GM23248 (cell line): ENCODE data around the gene URAD. TPM values are rescaled to one million over a fixed set of nuclear protein-coding genes. Genes with fewer than 3 reads are reported as not detected.
A peak's percentile ranks its signal among the peaks of the same experiment; 100 is the strongest.
"Not testable (repeated sequence)": the region's sequence is repeated elsewhere in the genome, so short reads cannot be mapped to it uniquely, and the experiment has no call there.

Experiments
- DNase-seq: peaks from one replicate; pipeline ENCODE4 v3.0.0-alpha.2; 2015
- H2AFZ ChIP-seq: fragments of 200-600 bp; sonication (generic); 2 replicates; pipeline ENCODE4 v1.6.1; 2016; ENCODE audit warnings: antibody characterized with exemption
- H3F3A ChIP-seq: fragments of 200-600 bp; sonication (generic); 2 replicates; pipeline ENCODE4 v1.6.1; 2016; ENCODE audit warnings: mild to moderate bottlenecking, antibody characterized with exemption, mixed run types; ENCODE audit not compliant: insufficient read depth
- H3K27ac ChIP-seq: fragments of 200-600 bp; sonication (generic); 2 replicates; pipeline ENCODE4 v1.5.1; 2016; ENCODE audit warnings: mild to moderate bottlenecking
- H3K27me3 ChIP-seq: fragments of 200-600 bp; sonication (generic); replicated peaks from 2 replicates; pipeline ENCODE4 v1.6.1; 2016; ENCODE audit warnings: mild to moderate bottlenecking; ENCODE audit not compliant: insufficient read depth
- H3K36me3 ChIP-seq: fragments of 200-600 bp; sonication (generic); 2 replicates; pipeline ENCODE4 v1.6.1; 2016; ENCODE audit warnings: low read depth, mild to moderate bottlenecking
- H3K4me1 ChIP-seq: fragments of 200-600 bp; sonication (generic); 2 replicates; pipeline ENCODE4 v1.6.1; 2016; ENCODE audit warnings: mild to moderate bottlenecking; ENCODE audit not compliant: insufficient read depth
- H3K4me2 ChIP-seq: fragments of 200-600 bp; sonication (generic); one replicate; pipeline ENCODE4 v1.6.1; 2016; ENCODE audit warnings: mild to moderate bottlenecking; ENCODE audit not compliant: unreplicated experiment
- H3K4me3 ChIP-seq: fragments of 200-600 bp; sonication (generic); 2 replicates; pipeline ENCODE4 v1.5.1; 2016; ENCODE audit warnings: mild to moderate bottlenecking
- H3K79me2 ChIP-seq: fragments of 200-600 bp; sonication (generic); 2 replicates; pipeline ENCODE4 v1.6.1; 2016; ENCODE audit warnings: mild to moderate bottlenecking; ENCODE audit not compliant: insufficient read depth
- H3K9ac ChIP-seq: fragments of 200-600 bp; sonication (generic); 2 replicates; pipeline ENCODE4 v1.6.1; 2016; ENCODE audit warnings: mild to moderate bottlenecking
- H3K9me2 ChIP-seq: fragments of 200-600 bp; sonication (generic); 2 replicates; pipeline ENCODE4 v1.6.1; 2016; ENCODE audit warnings: mixed run types, mild to moderate bottlenecking, moderate library complexity; ENCODE audit not compliant: insufficient read depth
- H3K9me3 ChIP-seq: fragments of 200-600 bp; sonication (generic); one replicate; pipeline ENCODE4 v1.6.1; 2017; ENCODE audit warnings: low read depth
- H4K20me1 ChIP-seq: fragments of 200-600 bp; sonication (generic); 2 replicates; pipeline ENCODE4 v1.6.0; 2016; ENCODE audit not compliant: insufficient read depth
- EZH2 ChIP-seq: fragments of 200-600 bp; sonication (generic); IDR thresholded peaks from 2 replicates; pipeline ENCODE4 v1.6.1; 2018; ENCODE audit warnings: antibody characterized with exemption, mild to moderate bottlenecking; ENCODE audit not compliant: insufficient read depth, poor library complexity, severe bottlenecking
- EZH2phosphoT487 ChIP-seq: fragments of 200-600 bp; sonication (generic); IDR thresholded peaks from 2 replicates; pipeline ENCODE4 v1.6.1; 2018; ENCODE audit warnings: antibody characterized with exemption, moderate library complexity, mild to moderate bottlenecking, low read depth; ENCODE audit not compliant: insufficient read depth
- WGBS, 2 experiments: methylation state at CpG; one replicate each; pipeline ENCODE4 v1.1.6; 2015 to 2017; ENCODE audit warnings: low lambda C conversion rate in 2 of 2, low coverage in 1 of 2; ENCODE audit errors: missing lambda C conversion rate in 2 of 2; 5-methylcytosine and 5-hydroxymethylcytosine counted together
- in situ Hi-C: fragments of 300-500 bp; cut with MboI; formaldehyde crosslinking; loops from 2 replicates; pipeline ENCODE4 v1.15.0; 2020
- polyA plus RNA-seq: library from polyadenylated mRNA; unstranded; fragments of >200 nt; fragmentation: Nextera tagmentation; extraction: Ambion mirVana; gene quantifications from 2 replicates; pipeline ENCODE4 v1.2.1, GENCODE V29; 2016
- total RNA-seq: library from RNA; depleted of rRNA; stranded (reverse); fragments of >200 nt; shearing (Covaris generic); gene quantifications from 2 replicates; pipeline ENCODE4 v1.2.3, GENCODE V29; 2014; rRNA removed

URAD gene, protein sequence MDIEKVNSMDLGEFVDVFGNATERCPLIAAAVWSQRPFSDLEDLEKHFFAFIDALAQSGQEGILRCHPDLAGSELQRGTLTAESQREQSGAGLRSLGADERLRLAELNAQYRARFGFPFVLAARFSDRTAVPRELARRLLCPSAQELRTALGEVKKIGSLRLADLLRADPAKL
- total RNA-seq (not detected in 2 replicates), polyA plus RNA-seq (not detected in 2 replicates)

DNA sequence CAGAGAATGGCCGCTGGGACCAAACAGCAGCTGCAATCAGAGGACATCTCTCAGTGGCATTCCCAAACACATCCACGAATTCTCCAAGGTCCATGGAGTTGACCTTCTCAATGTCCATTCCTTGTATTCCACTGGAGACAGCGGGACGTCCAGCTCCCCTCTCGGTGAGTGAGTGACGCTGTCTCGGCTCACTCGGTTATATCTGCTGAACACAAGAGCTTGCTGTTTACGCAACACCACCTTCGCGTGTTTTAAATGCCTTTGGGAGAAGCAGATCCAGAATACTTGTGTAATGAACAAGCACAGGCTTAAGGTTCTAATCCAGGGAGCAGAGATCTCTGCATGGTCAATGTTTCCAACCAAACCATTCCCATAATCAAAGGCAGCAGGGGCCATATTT is at the start of gene URAD:
TSS of gene URAD (minus strand) at position 174 of the 400 bp plus-strand sequence. CDS start at position 118, 56 bp downstream.
- no peak for TF ChIP-seq EZH2phosphoT487
- in situ Hi-C loops, result loop anchor here (10.0 to 25.0 kb wide), 3 partner anchors 154 to 1001 kb away; no protein-coding TSS in a partner anchor
- WGBS, 2 experiments, result 42 to 44% methylated on average over 11 of the region's 11 CpGs

DNA sequence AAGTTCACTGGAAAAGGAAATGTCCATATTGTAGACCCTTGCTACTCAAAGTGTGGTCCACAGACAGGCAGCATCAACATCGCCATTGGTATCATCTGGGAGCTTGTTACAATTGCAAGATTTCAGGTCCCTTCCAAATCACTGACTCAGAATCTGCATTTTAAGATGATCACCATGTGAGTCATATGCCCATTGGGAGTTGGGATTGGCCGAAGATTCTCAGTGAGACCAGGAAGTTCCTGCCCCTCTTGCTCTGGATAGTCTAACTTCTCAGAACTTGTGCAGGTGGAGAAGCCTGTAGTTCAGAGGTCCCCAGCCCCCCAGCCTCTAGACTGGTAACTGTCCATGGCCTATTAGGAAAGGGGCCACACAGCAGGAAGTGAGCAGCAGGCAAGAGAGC is 48.9 kb upstream of the URAD start:
- H3K9me2 ChIP-seq, result no peaks in the 10 kb centered on the region
- no peaks in the 10 kb centered on the region for H4K20me1 ChIP-seq
- H2AFZ ChIP-seq, result 0 out of 2 replicates have a peak overlapping the region, but pooled peaks have one; percentile 28
- peaks cover 17% of the 10 kb centered on the region for H3K27me3 ChIP-seq
- no peaks in the 10 kb centered on the region for H3K4me1 ChIP-seq
- 35 to 43% methylated on average over 2 of the region's 2 CpGs for WGBS, 2 experiments
- no peak overlapping the region for H3K27ac ChIP-seq
- in situ Hi-C loops, result no loop called here
- no peaks in the 10 kb centered on the region for H3F3A ChIP-seq
- no peaks in the 10 kb centered on the region for H3K9me3 ChIP-seq
- peak; percentile 61 for DNase-seq
- no peak for TF ChIP-seq EZH2phosphoT487
- TF ChIP-seq EZH2, result no peak
- no peak overlapping the region for H3K9ac ChIP-seq
- H3K4me3 ChIP-seq, result no peak overlapping the region
- H3K36me3 ChIP-seq, result no peaks in the 10 kb centered on the region
- no peak overlapping the region for H3K4me2 ChIP-seq
- no peaks in the 10 kb centered on the region for H3K79me2 ChIP-seq

More for the DNA sequence above, at the start of gene URAD:
- Histone ChIP-seq H3F3A (no peaks in the 10 kb centered on the region), H2AFZ (no peak within 1 kb of the TSS), H4K20me1 (no peaks in the 10 kb centered on the region), H3K4me1 (no peaks in the 10 kb centered on the region), H3K9ac (no peak within 1 kb of the TSS), H3K27me3 (peaks cover 33% of the 10 kb centered on the region), H3K27ac (no peak within 1 kb of the TSS), H3K9me3 (no peaks in the 10 kb centered on the region), H3K79me2 (no peaks in the 10 kb centered on the region), H3K4me2 (no peak within 1 kb of the TSS), H3K9me2 (no peaks in the 10 kb centered on the region), H3K4me3 (no peak within 1 kb of the TSS), H3K36me3 (no peaks in the 10 kb centered on the region)
- no peak for DNase-seq

DNA sequence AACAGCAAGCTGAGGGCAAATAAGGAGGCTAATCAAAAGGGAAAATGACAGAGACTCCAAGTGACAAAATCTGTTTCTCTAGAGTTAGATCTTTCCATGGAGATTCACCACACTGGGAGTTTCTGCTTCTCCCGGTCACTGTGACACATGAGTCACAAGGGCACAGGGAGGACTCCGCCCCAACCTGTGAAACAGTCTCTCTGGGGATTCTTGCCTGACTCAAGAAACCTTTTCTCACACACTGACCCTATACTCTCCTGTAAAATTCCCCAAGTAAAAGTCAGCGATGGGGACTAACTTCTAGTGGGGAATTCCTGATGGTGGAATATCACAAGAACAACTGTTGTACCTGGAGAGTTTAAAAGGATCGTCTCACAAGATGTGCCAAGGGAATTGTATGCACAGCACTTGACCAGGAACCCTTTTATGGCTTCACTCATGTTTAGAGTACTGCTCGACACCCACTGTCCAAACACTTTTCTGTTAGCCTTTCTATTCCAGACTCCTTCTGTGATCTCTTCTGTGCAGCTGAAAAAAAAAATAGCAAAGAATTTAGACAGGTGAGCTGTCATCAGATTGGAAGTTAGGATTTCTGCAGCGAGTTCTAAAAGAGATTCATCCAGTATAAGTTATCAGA is 46.8 kb upstream of the URAD start:
- WGBS, 2 experiments, result 33 to 34% methylated on average over 6 of the region's 6 CpGs
- Histone ChIP-seq H3K27me3 (peaks cover 7% of the 10 kb centered on the region), H3K79me2 (no peaks in the 10 kb centered on the region), H3K4me2 (no peak overlapping the region), H3K4me1 (no peaks in the 10 kb centered on the region), H3K4me3 (no peak overlapping the region), H4K20me1 (no peaks in the 10 kb centered on the region), H3K27ac (no peak overlapping the region), H3K9me2 (no peaks in the 10 kb centered on the region), H3K36me3 (no peaks in the 10 kb centered on the region), H2AFZ (no peak overlapping the region), H3K9me3 (no peaks in the 10 kb centered on the region), H3K9ac (no peak overlapping the region), H3F3A (no peaks in the 10 kb centered on the region)
- DNase-seq, result peak; percentile 36
- in situ Hi-C loops, result no loop called here
- no peak for TF ChIP-seq EZH2phosphoT487
- TF ChIP-seq EZH2, result no peak

DNA sequence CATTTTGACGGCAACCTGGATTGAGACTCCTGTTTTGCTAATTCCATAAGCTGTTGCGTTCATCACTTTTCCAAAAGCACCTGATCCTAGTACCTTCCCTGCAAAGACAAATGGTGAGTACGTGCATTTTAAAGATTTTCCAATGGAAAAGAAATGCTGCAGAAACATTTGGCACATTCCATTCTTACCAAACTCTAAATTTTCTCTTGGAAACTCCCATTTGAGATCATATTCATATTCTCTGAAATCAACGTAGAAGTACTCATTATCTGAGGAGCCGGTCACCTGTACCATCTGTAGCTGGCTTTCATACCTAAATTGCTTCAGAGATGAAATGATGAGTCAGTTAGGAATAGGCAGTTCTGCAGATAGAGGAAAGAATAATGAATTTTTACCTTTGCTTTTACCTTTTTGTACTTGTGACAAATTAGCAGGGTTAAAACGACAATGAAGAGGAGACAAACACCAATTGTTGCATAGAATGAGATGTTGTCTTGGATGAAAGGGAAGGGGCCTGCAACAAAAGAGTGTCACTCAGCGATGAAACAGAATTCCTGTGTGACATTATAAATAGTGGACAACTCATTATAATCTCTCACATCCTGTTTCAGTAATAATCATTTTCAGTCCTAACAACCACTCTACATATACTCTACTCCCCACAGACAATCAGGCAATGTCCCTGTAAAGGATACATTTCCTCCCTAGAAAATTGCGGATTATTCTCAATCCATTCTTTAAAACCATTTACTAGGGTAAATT is 45.6 kb upstream of the URAD start:
- Histone ChIP-seq H3K9me3 (no peaks in the 10 kb centered on the region), H3K4me1 (no peaks in the 10 kb centered on the region), H3K4me3 (no peak overlapping the region), H3K9me2 (no peaks in the 10 kb centered on the region), H3F3A (no peaks in the 10 kb centered on the region), H3K79me2 (no peaks in the 10 kb centered on the region), H3K27me3 (no peaks in the 10 kb centered on the region; the same call in 1 of the 2 replicates), H2AFZ (no peak overlapping the region), H3K9ac (no peak overlapping the region), H4K20me1 (no peaks in the 10 kb centered on the region), H3K36me3 (no peaks in the 10 kb centered on the region), H3K4me2 (no peak overlapping the region), H3K27ac (no peak overlapping the region)
- no peak for DNase-seq
- WGBS, 2 experiments, result 56 to 58% methylated on average over 8 of the region's 8 CpGs
- no peak for TF ChIP-seq EZH2
- TF ChIP-seq EZH2phosphoT487, result no peak
- in situ Hi-C loops, result no loop called here

DNA sequence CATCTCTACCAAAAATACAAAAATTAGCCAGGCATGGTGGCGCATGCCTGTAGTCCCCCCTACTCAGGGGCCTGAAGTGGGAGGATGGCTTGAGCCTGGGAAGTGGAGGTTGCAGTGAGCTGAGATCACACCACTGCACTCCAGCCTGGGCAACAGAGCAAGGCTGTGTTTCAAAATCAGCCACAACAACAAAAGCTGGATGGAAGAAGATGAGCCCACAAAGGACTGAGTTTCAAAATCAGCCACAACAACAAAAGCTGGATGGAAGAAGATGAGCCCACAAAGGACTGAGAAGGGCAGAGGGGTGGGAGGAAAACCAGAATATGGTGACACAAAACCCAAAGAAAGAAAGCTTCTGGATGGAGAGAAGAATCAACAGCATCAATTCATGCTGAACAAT is 43.9 kb upstream of the URAD start:
- 89 to 93% methylated on average over 1 of the region's 1 CpG for WGBS, 2 experiments
- in situ Hi-C loops, H3K9me2 ChIP-seq: not testable (repeated sequence)

More for the DNA sequence above, 43.9 kb upstream of the URAD start:
- H3K27me3 ChIP-seq, H3K4me3 ChIP-seq, H4K20me1 ChIP-seq, H2AFZ ChIP-seq, H3F3A ChIP-seq, H3K27ac ChIP-seq, H3K4me1 ChIP-seq, H3K9ac ChIP-seq, H3K9me3 ChIP-seq, H3K79me2 ChIP-seq, H3K4me2 ChIP-seq, DNase-seq, H3K36me3 ChIP-seq: not testable (repeated sequence)
